Pancreas (tissue), 10 donors: Measurements from ENCODE around the gene RNF220. TPM values are rescaled to one million over a fixed set of nuclear protein-coding genes. Genes with fewer than 3 reads are reported as not detected.

Experiments
- ATAC-seq, 4 donors: fragments of 200-7000 bp; cut with Tn5 transposase; one replicate each; pipeline versions ENCODE4 v1.8.0 to v1.9.1; 2020; ENCODE audit warnings: mild to moderate bottlenecking in 4 of 4, moderate library complexity in 4 of 4
- DNase-seq, 6 donors: peaks; one replicate each; pipeline ENCODE4 v3.0.0-alpha.2; 2020
- FAIRE-seq: peaks from 2 replicates; lab custom pipeline; 2012; peaks lifted over from hg19 to GRCh38; lab: Jason Lieb, UNC
- H3K27ac ChIP-seq, 4 donors: fragments of 200-600 bp; sonication (generic); 1 replicate in 3 of 4; 2 replicates in 1 of 4; pipeline versions ENCODE4 v1.5.0 to v1.8.0; 2020
- H3K27me3 ChIP-seq, 4 donors: fragments of 200-600 bp; one replicate each; pipeline ENCODE4 v1.8.0; 2021
- H3K36me3 ChIP-seq, 3 donors: fragments of 200-600 bp; sonication (generic) in 1 of 3; one replicate each; pipeline versions ENCODE4 v1.5.0 to v1.8.0; 2020 to 2021
- H3K4me1 ChIP-seq, 3 donors: fragments of 200-600 bp; one replicate each; pipeline ENCODE4 v1.8.0; 2021
- H3K4me3 ChIP-seq, 4 donors: fragments of 200-600 bp; sonication (generic) in 2 of 4; one replicate each; pipeline versions ENCODE4 v1.5.0 to v1.8.0; 2020 to 2021
- H3K9me3 ChIP-seq, 4 donors: fragments of 200-600 bp; one replicate each; pipeline ENCODE4 v1.8.0; 2021
- WGBS, 2 donors: extraction: QIAGEN DNeasy Blood & Tissue Kit; methylation state at CpG; one replicate each; pipeline ENCODE4 v1.1.7; 2013; 5-methylcytosine and 5-hydroxymethylcytosine counted together
- intact Hi-C, 3 donors: fragments of 100-400 bp; cut with DNase I; formaldehyde crosslinking; loops; one replicate each; pipeline versions ENCODE4 v1.11.1 to v1.14.2; 2022
- polyA plus RNA-seq, 2 donors: library from polyadenylated mRNA; stranded (reverse); fragments of 200-250 nt; gene quantifications; one replicate each; pipeline ENCODE4 v1.2.3, GENCODE V29; 2013
- total RNA-seq, 6 donors: library from RNA; stranded (reverse); fragmentation: NEBNext Ultra II Directional in 4 of 6; extraction: Animal tissue kit (Norgen Biotek cat#: 25700) in 4 of 6; gene quantifications; one replicate each; pipeline versions ENCODE4 v1.2.1 to v1.2.4, GENCODE V29; 2021 to 2023
- TF ChIP-seq, protein P1 (sequence below), 4 donors: fragments of 200-600 bp; sonication (generic) in 3 of 4; IDR thresholded peaks; one replicate each; pipeline versions ENCODE4 v1.5.0 to v1.8.0; 2021; ENCODE audit warnings: antibody characterized with exemption in 4 of 4
- donor health status: healthy with polysubstance abuse.
- donor health status: DM: no; HTN: no; CAD: no; lungs with moderate emphysema.
- donor health status: DM: no; HTN: no; CAD: no.
- donor health status: control.
- donor health status: control.
- donor health status: Bipolar disorder and iron deficiency.
- donor health status: DM: yes; HTN: yes; CAD: no.
- donor health status: DM: no; HTN: no; CAD: no.
- donor health status: DM: no; HTN: no; CAD: no.
- donor health status: DM: yes; HTN: yes; CAD: no.

RNF220 gene
- total and polyA plus RNA-seq, 8 donors = 22.3 to 43.2 (median 33.0) TPM

GRCh38 chr1:44512313-44512885 lies 107.3 kb downstream of the RNF220 start:
- TF ChIP-seq, protein P1, sequence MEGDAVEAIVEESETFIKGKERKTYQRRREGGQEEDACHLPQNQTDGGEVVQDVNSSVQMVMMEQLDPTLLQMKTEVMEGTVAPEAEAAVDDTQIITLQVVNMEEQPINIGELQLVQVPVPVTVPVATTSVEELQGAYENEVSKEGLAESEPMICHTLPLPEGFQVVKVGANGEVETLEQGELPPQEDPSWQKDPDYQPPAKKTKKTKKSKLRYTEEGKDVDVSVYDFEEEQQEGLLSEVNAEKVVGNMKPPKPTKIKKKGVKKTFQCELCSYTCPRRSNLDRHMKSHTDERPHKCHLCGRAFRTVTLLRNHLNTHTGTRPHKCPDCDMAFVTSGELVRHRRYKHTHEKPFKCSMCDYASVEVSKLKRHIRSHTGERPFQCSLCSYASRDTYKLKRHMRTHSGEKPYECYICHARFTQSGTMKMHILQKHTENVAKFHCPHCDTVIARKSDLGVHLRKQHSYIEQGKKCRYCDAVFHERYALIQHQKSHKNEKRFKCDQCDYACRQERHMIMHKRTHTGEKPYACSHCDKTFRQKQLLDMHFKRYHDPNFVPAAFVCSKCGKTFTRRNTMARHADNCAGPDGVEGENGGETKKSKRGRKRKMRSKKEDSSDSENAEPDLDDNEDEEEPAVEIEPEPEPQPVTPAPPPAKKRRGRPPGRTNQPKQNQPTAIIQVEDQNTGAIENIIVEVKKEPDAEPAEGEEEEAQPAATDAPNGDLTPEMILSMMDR (IDR thresholded peaks at IDR 0.05) = no peak
- FAIRE-seq (no peak), DNase-seq (no peak), ATAC-seq (no peak)
- WGBS, 2 donors = 44 to 55% methylated on average over 13 of the region's 13 CpGs
- Histone ChIP-seq H3K4me1 (no peaks in the 10 kb centered on the region), H3K36me3 (no peaks in the 10 kb centered on the region), H3K9me3 (no peaks in the 10 kb centered on the region), H3K4me3 (no peak overlapping the region), H3K27me3 (no peaks in the 10 kb centered on the region), H3K27ac (no peak overlapping the region)
- intact Hi-C loops = no loop called here

- no peak overlapping the region for H3K4me3 ChIP-seq
- no peak overlapping the region for H3K27ac ChIP-seq
- no peak for ATAC-seq
- intact Hi-C loops = no loop called here
- TF ChIP-seq, protein P1 (IDR thresholded peaks at IDR 0.05) = no peak
- WGBS, 2 donors = 89% methylated on average over 5 of the region's 5 CpGs
- DNase-seq = no peak
- H3K27me3 ChIP-seq = no peaks in the 10 kb centered on the region
- H3K4me1 ChIP-seq = no peaks in the 10 kb centered on the region
- no peaks in the 10 kb centered on the region for H3K9me3 ChIP-seq
- H3K36me3 ChIP-seq = no peaks in the 10 kb centered on the region
- FAIRE-seq = no peak
Measured at GRCh38 chr1:44513111-44513510, 108.1 kb downstream of the RNF220 start.

GRCh38 chr1:44514673-44515072 lies 109.6 kb downstream of the RNF220 start:
- Histone ChIP-seq H3K9me3 (no peaks in the 10 kb centered on the region), H3K27me3 (no peaks in the 10 kb centered on the region), H3K4me3 (no peak overlapping the region), H3K36me3 (no peaks in the 10 kb centered on the region), H3K4me1 (no peaks in the 10 kb centered on the region), H3K27ac (no peak overlapping the region)
- ATAC-seq (no peak), FAIRE-seq (no peak), DNase-seq (no peak)
- WGBS, 2 donors = 51 to 62% methylated on average over 2 of the region's 2 CpGs
- intact Hi-C loops = no loop called here
- TF ChIP-seq, protein P1 (IDR thresholded peaks at IDR 0.05) = no peak

GRCh38 chr1:44515416-44515815 lies 110.4 kb downstream of the RNF220 start:
- no peaks in the 10 kb centered on the region for H3K4me1 ChIP-seq
- H3K27me3 ChIP-seq = no peaks in the 10 kb centered on the region
- no peak for DNase-seq
- H3K4me3 ChIP-seq = no peak overlapping the region
- H3K9me3 ChIP-seq = no peaks in the 10 kb centered on the region
- no peak overlapping the region for H3K27ac ChIP-seq
- no peak for FAIRE-seq
- no peak for ATAC-seq
- intact Hi-C loops = no loop called here
- no peaks in the 10 kb centered on the region for H3K36me3 ChIP-seq
- WGBS, 2 donors = 79 to 86% methylated on average over 1 of the region's 1 CpG
- TF ChIP-seq, protein P1 (IDR thresholded peaks at IDR 0.05) = no peak

GRCh38 chr1:44519035-44519676 lies 114.1 kb downstream of the RNF220 start:
- no peak overlapping the region for H3K27ac ChIP-seq

More at GRCh38 chr1:44519035-44519676, 114.1 kb downstream of the RNF220 start:
- DNase-seq (no peak), ATAC-seq (no peak), FAIRE-seq (no peak)
- intact Hi-C loops = no loop called here
- WGBS, 2 donors = 57 to 63% methylated on average over 7 of the region's 7 CpGs
- Histone ChIP-seq H3K4me3 (no peak overlapping the region), H3K36me3 (no peaks in the 10 kb centered on the region), H3K27me3 (no peaks in the 10 kb centered on the region), H3K9me3 (no peaks in the 10 kb centered on the region), H3K4me1 (no peaks in the 10 kb centered on the region)
- TF ChIP-seq, protein P1 (IDR thresholded peaks at IDR 0.05) = no peak
